ENCODE results near the gene NR2F1. TPM values are rescaled to one million over a fixed set of nuclear protein-coding genes. Genes with fewer than 3 reads are reported as not detected.

The NR2F1 gene
- total and polyA plus RNA-seq, 2 donors (not counting 1 experiment from before 2014, with no cell fraction given), result not detected

GRCh38 chr5:93609762-93610161, 26.7 kb downstream of the NR2F1 start:
- TF ChIP-seq CTCF (IDR thresholded peaks at IDR 0.05), result no peak
- no peak for TF ChIP-seq EZH2 (IDR thresholded peaks at IDR 0.05; ENCODE audit: borderline replicate concordance, insufficient read depth, low read depth, low read length, poor library complexity, severe bottlenecking)
- Histone ChIP-seq H3K79me2 (ENCODE audit: control insufficient read depth, insufficient read depth, low read length) (no peaks in the 10 kb centered on the region), H3K4me2 (replicated peaks; ENCODE audit: low read depth, low read length, poor library complexity, severe bottlenecking) (no peak overlapping the region), H3K9ac (ENCODE audit: low read length) (no peak overlapping the region), H3K4me1 (ENCODE audit: control insufficient read depth in 2 of 2, insufficient read depth in 2 of 2, low read length in 2 of 2) (peaks cover 8 to 26% of the 10 kb centered on the region in 2 donors), H3K4me3 (ENCODE audit: control extremely low read depth in 1 of 5, extremely low read depth in 1 of 5, insufficient read depth in 1 of 5, low read depth in 2 of 5, low read length in 4 of 5) (no peak overlapping the region), H3K27me3 (replicated peaks in 1 of 4; ENCODE audit: control extremely low read depth in 1 of 4, control insufficient read depth in 3 of 4, insufficient read depth in 4 of 4, low read length in 3 of 4) (peaks cover 11 to 93% (median 75%) of the 10 kb centered on the region in 4 experiments), H3K9me3 (ENCODE audit: control extremely low read depth in 1 of 3, control insufficient read depth in 2 of 3, insufficient read depth in 1 of 3, low read length in 2 of 3) (peaks cover 3 to 10% (median 8%) of the 10 kb centered on the region in 3 donors), H3K36me3 (replicated peaks in 1 of 2; ENCODE audit: control extremely low read depth in 1 of 2, control insufficient read depth in 1 of 2, extremely low read depth in 1 of 2, insufficient read depth in 2 of 2, low read length in 1 of 2) (no peaks in the 10 kb centered on the region), H2AFZ (ENCODE audit: insufficient read depth, low read depth, low read length, poor library complexity, severe bottlenecking) (no peak overlapping the region), H3K27ac (ENCODE audit: low read length in 2 of 2) (no peak overlapping the region), H4K20me1 (ENCODE audit: control insufficient read depth, insufficient read depth, low read length, poor library complexity, severe bottlenecking) (no peaks in the 10 kb centered on the region)
- Mint-ChIP-seq H3K9me3 (ENCODE audit: insufficient read depth) (no peaks in the 10 kb centered on the region), H3K4me3 (no peak overlapping the region), H3K4me1 (peaks cover 16% of the 10 kb centered on the region), H3K27ac (no peak overlapping the region), H3K27me3 (peaks cover 87% of the 10 kb centered on the region)
- ATAC-seq (ENCODE audit: low read depth), result no peak
- intact Hi-C loops (cut with micrococcal nuclease), result loop anchor here (5.0 kb wide), 1 partner anchor 37 kb away; no protein-coding TSS in a partner anchor
- CTCF ChIA-PET, result no interaction called here
- no peak for DNase-seq
- no CpG with 5 or more reads among the region's 7 CpGs for WGBS (ENCODE audit: insufficient coverage)
- POLR2A ChIA-PET, result no interaction called here

GRCh38 chr5:93610581-93611272, 27.7 kb downstream of the NR2F1 start:
- Histone ChIP-seq H4K20me1 (ENCODE audit: control insufficient read depth, insufficient read depth, low read length, poor library complexity, severe bottlenecking) (no peaks in the 10 kb centered on the region), H3K9me3 (ENCODE audit: control extremely low read depth in 1 of 3, control insufficient read depth in 2 of 3, insufficient read depth in 1 of 3, low read length in 2 of 3) (peaks cover 3 to 8% (median 7%) of the 10 kb centered on the region in 3 donors), H3K27ac (ENCODE audit: low read length in 2 of 2) (no peak overlapping the region), H2AFZ (ENCODE audit: insufficient read depth, low read depth, low read length, poor library complexity, severe bottlenecking) (no peak overlapping the region), H3K36me3 (replicated peaks in 1 of 2; ENCODE audit: control extremely low read depth in 1 of 2, control insufficient read depth in 1 of 2, extremely low read depth in 1 of 2, insufficient read depth in 2 of 2, low read length in 1 of 2) (no peaks in the 10 kb centered on the region), H3K4me3 (ENCODE audit: control extremely low read depth in 1 of 5, extremely low read depth in 1 of 5, insufficient read depth in 1 of 5, low read depth in 2 of 5, low read length in 4 of 5) (no peak overlapping the region), H3K4me2 (replicated peaks; ENCODE audit: low read depth, low read length, poor library complexity, severe bottlenecking) (no peak overlapping the region), H3K27me3 (replicated peaks in 1 of 4; ENCODE audit: control extremely low read depth in 1 of 4, control insufficient read depth in 3 of 4, insufficient read depth in 4 of 4, low read length in 3 of 4) (peaks cover 11 to 86% (median 68%) of the 10 kb centered on the region in 4 experiments), H3K4me1 (ENCODE audit: control insufficient read depth in 2 of 2, insufficient read depth in 2 of 2, low read length in 2 of 2) (peaks cover 8 to 22% of the 10 kb centered on the region in 2 donors), H3K79me2 (ENCODE audit: control insufficient read depth, insufficient read depth, low read length) (no peaks in the 10 kb centered on the region), H3K9ac (ENCODE audit: low read length) (no peak overlapping the region)
- no peak overlapping the region for H3K27ac Mint-ChIP-seq
- no peak for TF ChIP-seq EZH2 (IDR thresholded peaks at IDR 0.05; ENCODE audit: borderline replicate concordance, insufficient read depth, low read depth, low read length, poor library complexity, severe bottlenecking)
- TF ChIP-seq CTCF (IDR thresholded peaks at IDR 0.05), result no peak
- H3K4me1 Mint-ChIP-seq, result peaks cover 16% of the 10 kb centered on the region
- ChIA-PET POLR2A (no interaction called here), CTCF (interaction anchor here (0.7 to 1.2 kb wide), 2 partner anchors 51 to 1137 kb away, joined by 3 read pairs; no protein-coding TSS in a partner anchor)
- no peaks in the 10 kb centered on the region for H3K9me3 Mint-ChIP-seq (ENCODE audit: insufficient read depth)
- peak; percentile 26 for DNase-seq
- ATAC-seq (ENCODE audit: low read depth), result no peak
- WGBS (ENCODE audit: insufficient coverage), result 6% methylated on average over 6 of the region's 17 CpGs
- intact Hi-C loops (cut with micrococcal nuclease), result no loop called here
- H3K4me3 Mint-ChIP-seq, result no peak overlapping the region
- peaks cover 80% of the 10 kb centered on the region for H3K27me3 Mint-ChIP-seq
